ENCODE data around the gene ZNF668. TPM values are rescaled to one million over a fixed set of nuclear protein-coding genes. Genes with fewer than 3 reads are reported as not detected.

Gene ZNF668
- total and polyA plus RNA-seq, 2 of the 13 experiments (the other 11 are each of a cell fraction or from before 2014, with no cell fraction given), result 3.8 to 9.8 TPM

GRCh38 chr16:31094424-31095120 lies 20.5 kb upstream of the ZNF668 start, which contains the start of gene VKORC1 (continued):
- TF ChIP-seq ZNF142 (CRISPR knock-in tag; IDR thresholded peaks at IDR 0.05) (peak; percentile 90), SALL1 (CRISPR knock-in tag; IDR thresholded peaks at IDR 0.05) (peak; percentile 83; the same call in 1 of the 2 replicates), ZNF432 (CRISPR knock-in tag; IDR thresholded peaks at IDR 0.05; ENCODE audit: borderline replicate concordance) (no peak), ZNF589 (CRISPR knock-in tag; conservative IDR thresholded peaks at IDR 0.05) (peak; percentile 82; the same call in 1 of the 2 replicates), ZBED4 (CRISPR knock-in tag; IDR thresholded peaks at IDR 0.05; ENCODE audit: borderline replicate concordance) (peak; percentile 84), IRX3 (CRISPR knock-in tag; IDR thresholded peaks at IDR 0.05; ENCODE audit: borderline replicate concordance, low read depth) (no peak), ZNF841 (CRISPR knock-in tag; IDR thresholded peaks at IDR 0.05; ENCODE audit: borderline replicate concordance) (no peak), ZNF282 (IDR thresholded peaks at IDR 0.05; ENCODE audit: partially characterized antibody) (no peak), SP2 (CRISPR knock-in tag; IDR thresholded peaks at IDR 0.05) (peak; percentile 80), ZNF687 (CRISPR knock-in tag; IDR thresholded peaks at IDR 0.05) (peak; percentile 94), ZNF883 (CRISPR knock-in tag; IDR thresholded peaks at IDR 0.05; ENCODE audit: not compliant biosample characterization) (peak; percentile 82)

All from HepG2 (cell line).